ENCODE results near the gene CCL20. TPM values are rescaled to one million over a fixed set of nuclear protein-coding genes. Genes with fewer than 3 reads are reported as not detected.
A peak's percentile ranks its signal among the peaks of the same experiment; 100 is the strongest.

CCL20 gene
- total and polyA plus RNA-seq, 12 donors, result 0.20 TPM; not detected in 11

DNA sequence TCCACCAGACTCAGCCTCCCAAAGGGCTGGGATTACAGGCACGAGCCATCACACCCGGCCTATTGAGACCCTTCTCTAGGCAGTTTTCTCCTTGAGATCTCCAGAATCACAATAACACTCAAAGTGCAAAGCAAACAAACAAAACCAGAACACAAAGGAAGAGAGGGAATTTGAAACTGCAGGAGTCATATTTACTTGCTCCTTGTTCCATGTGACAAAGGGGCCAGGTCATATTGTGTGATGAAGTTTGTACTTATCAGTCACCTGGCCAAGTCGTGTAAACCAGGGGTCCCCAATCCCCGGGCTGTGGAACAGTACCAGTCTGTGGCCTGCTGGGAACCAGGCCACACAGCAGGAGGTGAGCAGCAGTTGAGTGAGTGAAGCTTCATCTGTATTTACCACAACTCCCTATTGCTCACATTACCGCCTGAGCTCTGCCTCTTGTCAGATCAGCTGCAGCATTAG is 41.4 kb upstream of the CCL20 start:
- no peak overlapping the region for H3K4me3 ChIP-seq
- 75 to 78% methylated on average over 5 of the region's 5 CpGs for WGBS, 2 donors
- DNase-seq (no peak), ATAC-seq (no peak)
- H3K27me3 ChIP-seq, result peaks cover 0 to 8% (median 0%) of the 10 kb centered on the region in 7 donors
- TF ChIP-seq, protein P1, sequence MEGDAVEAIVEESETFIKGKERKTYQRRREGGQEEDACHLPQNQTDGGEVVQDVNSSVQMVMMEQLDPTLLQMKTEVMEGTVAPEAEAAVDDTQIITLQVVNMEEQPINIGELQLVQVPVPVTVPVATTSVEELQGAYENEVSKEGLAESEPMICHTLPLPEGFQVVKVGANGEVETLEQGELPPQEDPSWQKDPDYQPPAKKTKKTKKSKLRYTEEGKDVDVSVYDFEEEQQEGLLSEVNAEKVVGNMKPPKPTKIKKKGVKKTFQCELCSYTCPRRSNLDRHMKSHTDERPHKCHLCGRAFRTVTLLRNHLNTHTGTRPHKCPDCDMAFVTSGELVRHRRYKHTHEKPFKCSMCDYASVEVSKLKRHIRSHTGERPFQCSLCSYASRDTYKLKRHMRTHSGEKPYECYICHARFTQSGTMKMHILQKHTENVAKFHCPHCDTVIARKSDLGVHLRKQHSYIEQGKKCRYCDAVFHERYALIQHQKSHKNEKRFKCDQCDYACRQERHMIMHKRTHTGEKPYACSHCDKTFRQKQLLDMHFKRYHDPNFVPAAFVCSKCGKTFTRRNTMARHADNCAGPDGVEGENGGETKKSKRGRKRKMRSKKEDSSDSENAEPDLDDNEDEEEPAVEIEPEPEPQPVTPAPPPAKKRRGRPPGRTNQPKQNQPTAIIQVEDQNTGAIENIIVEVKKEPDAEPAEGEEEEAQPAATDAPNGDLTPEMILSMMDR (IDR thresholded peaks at IDR 0.05), result no peak
- H3K4me1 ChIP-seq, result no peaks in the 10 kb centered on the region
- intact Hi-C loops (cut with DNase I), result no loop called here
- H3K9me3 ChIP-seq, result no peaks in the 10 kb centered on the region
- no peak overlapping the region for H3K27ac ChIP-seq
- H3K36me3 ChIP-seq, result no peaks in the 10 kb centered on the region

- no peak overlapping the region for H3K4me3 ChIP-seq
- no peak for ATAC-seq
- peaks cover 0 to 8% (median 0%) of the 10 kb centered on the region in 7 donors for H3K27me3 ChIP-seq
- intact Hi-C loops (cut with DNase I), result no loop called here
- no peak for DNase-seq
- no peak overlapping the region for H3K27ac ChIP-seq
- no peaks in the 10 kb centered on the region for H3K9me3 ChIP-seq
- TF ChIP-seq, protein P1 (IDR thresholded peaks at IDR 0.05), result no peak
- no peaks in the 10 kb centered on the region for H3K4me1 ChIP-seq
- H3K36me3 ChIP-seq, result no peaks in the 10 kb centered on the region
- 54 to 65% methylated on average over 2 of the region's 2 CpGs for WGBS, 2 donors
Observed at GRCh38 chr2:227772932-227773331, 40.7 kb upstream of the CCL20 start.

- intact Hi-C loops (cut with DNase I), result no loop called here
- WGBS, 2 donors, result 57 to 59% methylated on average over 15 of the region's 15 CpGs
Observed at GRCh38 chr2:227774011-227774624, 39.5 kb upstream of the CCL20 start.

GRCh38 chr2:227774895-227775842 is 38.5 kb upstream of the CCL20 start:
- TF ChIP-seq, protein P1 (IDR thresholded peaks at IDR 0.05), result no peak
- Histone ChIP-seq H3K4me1 (no peaks in the 10 kb centered on the region), H3K9me3 (no peaks in the 10 kb centered on the region), H3K36me3 (no peaks in the 10 kb centered on the region), H3K27ac (no peak overlapping the region), H3K27me3 (peaks cover 0 to 8% (median 0%) of the 10 kb centered on the region in 7 donors), H3K4me3 (no peak overlapping the region)
- ATAC-seq (no peak), DNase-seq (no peak)
- WGBS, 2 donors, result 78 to 83% methylated on average over 6 of the region's 6 CpGs
- intact Hi-C loops (cut with DNase I), result no loop called here

More at GRCh38 chr2:227774011-227774624, 39.5 kb upstream of the CCL20 start:
- TF ChIP-seq, protein P1 (IDR thresholded peaks at IDR 0.05), result peak in 1 of 9 donors; percentile 28
- DNase-seq, result no peak
- Histone ChIP-seq H3K27me3 (peaks cover 0 to 8% (median 0%) of the 10 kb centered on the region in 7 donors), H3K9me3 (no peaks in the 10 kb centered on the region), H3K4me3 (no peak overlapping the region), H3K27ac (no peak overlapping the region), H3K36me3 (no peaks in the 10 kb centered on the region), H3K4me1 (no peaks in the 10 kb centered on the region)
- no peak for ATAC-seq

All from heart right ventricle (tissue), 16 donors.